SIG-M5 (cell line): ENCODE data around the gene KCNE4.

ENCODE experiments used
- DNase-seq: peaks from one replicate; lab custom pipeline; 2025; lab: John Stamatoyannopoulos, UW

The KCNE4 gene

GRCh38 chr2:223087466-223087865, 35.5 kb downstream of the KCNE4 start:
- DNase-seq: no peak

- DNase-seq: no peak
These were observed 36.9 kb downstream of the KCNE4 start for GRCh38 chr2:223088866-223089265.

- DNase-seq: no peak
These were observed 38.0 kb downstream of the KCNE4 start for GRCh38 chr2:223090039-223090438.

GRCh38 chr2:223090540-223091235, 38.7 kb downstream of the KCNE4 start:
- no peak for DNase-seq

- no peak for DNase-seq
These were observed 40.7 kb downstream of the KCNE4 start for GRCh38 chr2:223092667-223093066.

GRCh38 chr2:223093436-223094241, 41.6 kb downstream of the KCNE4 start:
- no peak for DNase-seq

- no peak for DNase-seq
These were observed 43.2 kb downstream of the KCNE4 start for GRCh38 chr2:223095207-223095606.

- DNase-seq: no peak
These were observed 44.4 kb downstream of the KCNE4 start for GRCh38 chr2:223096235-223096970.

- no peak for DNase-seq
These were observed 45.9 kb downstream of the KCNE4 start for GRCh38 chr2:223097888-223098383.

GRCh38 chr2:223099561-223099960, 47.6 kb downstream of the KCNE4 start:
- DNase-seq: no peak

GRCh38 chr2:223100061-223100511, 48.1 kb downstream of the KCNE4 start:
- no peak for DNase-seq

- DNase-seq: no peak
These were observed 49.5 kb downstream of the KCNE4 start for GRCh38 chr2:223101340-223102039.

GRCh38 chr2:223102040-223102400, 50.0 kb downstream of the KCNE4 start:
- no peak for DNase-seq

- DNase-seq: no peak
These were observed 50.5 kb downstream of the KCNE4 start for GRCh38 chr2:223102450-223102849.

- no peak for DNase-seq
These were observed 52.5 kb downstream of the KCNE4 start for GRCh38 chr2:223104336-223105132.
